Left lung (tissue), 10 donors: ENCODE measurements around the gene ZNF148. TPM values are rescaled to one million over a fixed set of nuclear protein-coding genes. Genes with fewer than 3 reads are reported as not detected.
A peak's percentile ranks its signal among the peaks of the same experiment; 100 is the strongest.

Experiments used
- ATAC-seq: fragments of 200-7000 bp; cut with Tn5 transposase; one replicate; pipeline ENCODE4 v1.9.1; 2020; ENCODE audit warnings: moderate library complexity
- DNase-seq, 4 donors: peaks; one replicate each; pipeline ENCODE4 v3.0.0-alpha.2; 2013 to 2020
- H3K27ac ChIP-seq, 2 donors: fragments of 200-600 bp; sonication (generic) in 1 of 2; one replicate each; pipeline versions ENCODE4 v1.5.0 to v1.8.0; 2020 to 2021
- H3K27me3 ChIP-seq, 2 donors: fragments of 200-600 bp; sonication (generic) in 1 of 2; one replicate each; pipeline versions ENCODE4 v1.5.0 to v1.8.0; 2020 to 2021
- H3K36me3 ChIP-seq, 2 donors: fragments of 200-600 bp; sonication (generic) in 1 of 2; one replicate each; pipeline versions ENCODE4 v1.5.0 to v1.8.0; 2020 to 2021
- H3K4me1 ChIP-seq, 2 donors: fragments of 200-600 bp; one replicate each; pipeline ENCODE4 v1.8.0; 2021
- H3K4me3 ChIP-seq, 2 donors: fragments of 200-600 bp; sonication (generic) in 1 of 2; one replicate each; pipeline versions ENCODE4 v1.5.0 to v1.8.0; 2020 to 2021; ENCODE audit warnings: mild to moderate bottlenecking in 1 of 2
- H3K9me3 ChIP-seq, 2 donors: fragments of 200-600 bp; sonication (generic) in 1 of 2; one replicate each; pipeline versions ENCODE4 v1.5.0 to v1.8.0; 2020 to 2021
- intact Hi-C, 2 donors: fragments of 100-400 bp; cut with DNase I; formaldehyde crosslinking; loops; one replicate each; pipeline versions ENCODE4 v1.11.2 to v1.14.2; 2022
- polyA plus RNA-seq, 6 donors: library from polyadenylated mRNA; unstranded; fragments of 120-200 nt; gene quantifications; one replicate each; pipeline ENCODE4 v1.2.1, GENCODE V29; 2013; ENCODE audit not compliant: insufficient read length in 6 of 6
- total RNA-seq, 2 donors: library from RNA; stranded (reverse); fragmentation: NEBNext Ultra II Directional; extraction: Animal tissue kit (Norgen Biotek cat#: 25700); gene quantifications; one replicate each; pipeline ENCODE4 v1.2.1, GENCODE V29; 2021
- TF ChIP-seq, protein P1 (sequence below), 2 donors: fragments of 200-600 bp; sonication (generic) in 1 of 2; IDR thresholded peaks; one replicate each; pipeline versions ENCODE4 v1.5.0 to v1.8.0; 2021; ENCODE audit warnings: antibody characterized with exemption in 2 of 2
- donor health status: DM: no; HTN: yes; CAD: no.
- donor health status: DM: no; HTN: no; CAD: no.

ZNF148 gene
- total and polyA plus RNA-seq, 8 donors, result 35.2 to 44.9 (median 40.3) TPM

DNA sequence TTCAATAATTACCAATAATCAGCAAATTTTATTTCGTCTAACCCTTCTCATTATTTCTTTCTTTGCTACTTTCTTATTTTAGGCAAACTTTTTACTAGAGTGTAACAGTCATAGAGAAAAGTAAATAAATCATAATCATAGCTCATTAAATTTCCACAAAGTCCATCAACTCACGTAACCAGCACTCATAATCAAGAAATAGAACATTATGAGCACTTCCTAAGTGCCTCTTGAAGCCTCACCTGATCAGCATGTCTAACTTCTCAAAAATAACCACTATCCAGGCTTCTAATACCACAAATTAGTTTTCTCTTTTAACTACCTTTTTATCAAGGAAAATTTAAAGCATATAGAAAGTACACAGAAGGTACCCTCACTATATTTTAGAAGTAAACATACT lies 124.2 kb downstream of the ZNF148 start:
- ATAC-seq (peak; percentile 64), DNase-seq (no peak)
- H3K9me3 ChIP-seq, result no peaks in the 10 kb centered on the region
- TF ChIP-seq, protein P1, sequence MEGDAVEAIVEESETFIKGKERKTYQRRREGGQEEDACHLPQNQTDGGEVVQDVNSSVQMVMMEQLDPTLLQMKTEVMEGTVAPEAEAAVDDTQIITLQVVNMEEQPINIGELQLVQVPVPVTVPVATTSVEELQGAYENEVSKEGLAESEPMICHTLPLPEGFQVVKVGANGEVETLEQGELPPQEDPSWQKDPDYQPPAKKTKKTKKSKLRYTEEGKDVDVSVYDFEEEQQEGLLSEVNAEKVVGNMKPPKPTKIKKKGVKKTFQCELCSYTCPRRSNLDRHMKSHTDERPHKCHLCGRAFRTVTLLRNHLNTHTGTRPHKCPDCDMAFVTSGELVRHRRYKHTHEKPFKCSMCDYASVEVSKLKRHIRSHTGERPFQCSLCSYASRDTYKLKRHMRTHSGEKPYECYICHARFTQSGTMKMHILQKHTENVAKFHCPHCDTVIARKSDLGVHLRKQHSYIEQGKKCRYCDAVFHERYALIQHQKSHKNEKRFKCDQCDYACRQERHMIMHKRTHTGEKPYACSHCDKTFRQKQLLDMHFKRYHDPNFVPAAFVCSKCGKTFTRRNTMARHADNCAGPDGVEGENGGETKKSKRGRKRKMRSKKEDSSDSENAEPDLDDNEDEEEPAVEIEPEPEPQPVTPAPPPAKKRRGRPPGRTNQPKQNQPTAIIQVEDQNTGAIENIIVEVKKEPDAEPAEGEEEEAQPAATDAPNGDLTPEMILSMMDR (IDR thresholded peaks at IDR 0.05), result no peak
- H3K4me1 ChIP-seq, result no peaks in the 10 kb centered on the region
- intact Hi-C loops, result no loop called here
- H3K36me3 ChIP-seq, result no peaks in the 10 kb centered on the region
- H3K27me3 ChIP-seq, result no peaks in the 10 kb centered on the region
- H3K4me3 ChIP-seq, result no peak overlapping the region
- H3K27ac ChIP-seq, result no peak overlapping the region

DNA sequence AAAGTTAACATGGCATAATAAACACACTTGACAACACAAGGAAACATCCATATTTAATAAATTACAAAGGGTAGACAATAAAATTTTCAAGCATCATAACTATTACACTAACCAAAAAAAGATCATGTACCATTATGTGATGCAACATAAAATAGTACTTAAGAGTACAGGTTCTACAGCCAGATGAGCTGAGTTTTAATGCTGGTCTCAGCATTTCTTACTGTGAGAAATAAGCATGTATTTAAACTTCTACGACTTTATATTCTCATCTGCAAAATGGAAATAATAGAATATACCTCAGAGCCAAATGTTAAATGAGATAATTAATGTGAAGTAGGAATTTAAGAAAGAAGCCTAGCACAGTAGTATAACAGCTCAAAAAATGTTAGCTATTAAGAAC lies 128.9 kb downstream of the ZNF148 start:
- H3K4me1 ChIP-seq, result no peaks in the 10 kb centered on the region
- no peak for DNase-seq
- no peaks in the 10 kb centered on the region for H3K9me3 ChIP-seq
- no peak for ATAC-seq
- no peaks in the 10 kb centered on the region for H3K27me3 ChIP-seq
- intact Hi-C loops, result no loop called here
- no peak overlapping the region for H3K27ac ChIP-seq
- TF ChIP-seq, protein P1 (IDR thresholded peaks at IDR 0.05), result no peak
- H3K36me3 ChIP-seq, result no peaks in the 10 kb centered on the region
- no peak overlapping the region for H3K4me3 ChIP-seq

DNA sequence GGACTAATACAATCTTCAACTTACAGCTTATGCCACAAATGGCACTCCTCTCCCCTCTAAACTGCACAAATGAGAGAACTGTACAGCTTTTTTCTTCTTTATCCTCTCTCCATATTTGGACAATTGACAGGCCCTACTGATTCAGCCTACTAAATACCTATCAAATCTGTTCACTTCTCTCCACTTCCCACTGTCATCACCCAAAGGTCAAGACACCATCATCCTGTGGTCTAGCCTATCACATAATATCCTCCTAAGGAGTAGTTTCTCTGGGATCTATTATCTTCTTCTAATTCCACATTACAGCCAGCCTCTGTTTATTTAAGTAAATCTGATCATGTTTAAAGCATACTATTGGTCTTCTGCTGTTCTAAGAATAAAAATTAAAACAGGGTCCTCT lies 129.6 kb downstream of the ZNF148 start:
- no peaks in the 10 kb centered on the region for H3K9me3 ChIP-seq
- no peak for DNase-seq
- TF ChIP-seq, protein P1 (IDR thresholded peaks at IDR 0.05), result no peak

DNA sequence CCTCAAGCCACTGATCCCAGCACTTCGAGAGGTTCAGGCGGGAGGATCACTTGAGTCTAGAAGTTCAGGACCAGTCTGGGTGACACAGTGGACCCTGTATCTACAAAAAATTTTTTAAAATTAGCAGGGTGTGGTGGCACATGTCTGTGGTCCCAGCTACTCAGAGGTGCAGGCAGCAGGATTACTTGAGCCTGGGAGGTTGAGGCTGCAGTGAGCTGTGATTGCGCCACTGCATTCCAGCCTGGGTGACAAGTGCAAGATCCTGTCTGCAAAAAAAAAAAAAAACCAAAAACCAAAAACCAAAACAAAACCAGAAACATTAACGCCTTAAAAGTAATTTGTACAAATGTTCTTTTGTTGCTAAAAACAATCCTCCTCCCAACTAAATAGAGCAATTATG lies 134.6 kb downstream of the ZNF148 start:
- H3K4me3 ChIP-seq, result no peak overlapping the region
- peaks cover 0 to 5% of the 10 kb centered on the region in 2 donors for H3K36me3 ChIP-seq
- DNase-seq (peak in 2 of 4 donors; percentile 49 to 73), ATAC-seq (peak; percentile 79)
- TF ChIP-seq, protein P1 (IDR thresholded peaks at IDR 0.05), result no peak
- no peaks in the 10 kb centered on the region for H3K9me3 ChIP-seq
- intact Hi-C loops, result no loop called here
- H3K4me1 ChIP-seq, result peaks cover 0 to 14% of the 10 kb centered on the region in 2 donors
- H3K27ac ChIP-seq, result no peak overlapping the region
- no peaks in the 10 kb centered on the region for H3K27me3 ChIP-seq

More for the DNA sequence above, 129.6 kb downstream of the ZNF148 start:
- no peak for ATAC-seq
- intact Hi-C loops, result no loop called here
- Histone ChIP-seq H3K27ac (no peak overlapping the region), H3K36me3 (no peaks in the 10 kb centered on the region), H3K4me1 (peaks cover 0 to 6% of the 10 kb centered on the region in 2 donors), H3K27me3 (no peaks in the 10 kb centered on the region), H3K4me3 (no peak overlapping the region)

DNA sequence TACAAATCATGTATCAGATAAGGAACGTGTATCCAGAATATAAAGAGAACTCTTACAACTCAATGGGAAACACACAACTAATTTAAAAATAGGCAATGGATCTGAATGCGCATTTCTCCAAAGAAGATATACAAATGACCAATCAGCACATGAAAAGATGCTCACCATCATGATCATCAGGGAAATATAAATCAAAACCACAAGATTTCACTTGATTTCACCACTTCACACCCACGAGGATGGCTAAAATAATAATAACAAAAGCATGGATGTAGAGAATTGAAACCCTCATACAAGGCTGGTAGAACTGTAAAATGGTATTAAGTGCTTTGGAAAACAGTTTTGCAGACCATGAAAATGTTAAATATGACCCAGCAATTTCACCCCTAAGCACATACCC lies 135.9 kb downstream of the ZNF148 start:
- H3K36me3 ChIP-seq, result peaks cover 0 to 5% of the 10 kb centered on the region in 2 donors
- no peak overlapping the region for H3K27ac ChIP-seq
- H3K4me1 ChIP-seq, result peaks cover 0 to 14% of the 10 kb centered on the region in 2 donors
- H3K4me3 ChIP-seq, result no peak overlapping the region
- TF ChIP-seq, protein P1 (IDR thresholded peaks at IDR 0.05), result no peak
- intact Hi-C loops, result no loop called here
- DNase-seq (no peak), ATAC-seq (no peak)
- no peaks in the 10 kb centered on the region for H3K27me3 ChIP-seq
- H3K9me3 ChIP-seq, result no peaks in the 10 kb centered on the region
